Stimulated activated CD8-positive, alpha-beta memory T cell treated with anti-CD3 and anti-CD28 coated beads, Interleukin-4, amount 100 ng/mL, for 24 hours (primary cell): ENCODE data around the gene MEN1.
"Not testable (repeated sequence)": the region's sequence is repeated elsewhere in the genome, so short reads cannot be mapped to it uniquely, and the experiment has no call there.

Experiments
- DNase-seq: peaks from one replicate; pipeline ENCODE4 v3.0.0-alpha.2; 2020; ENCODE audit warnings: low read depth

Gene MEN1

GRCh38 chr11:64832467-64833197 lies 22.3 kb upstream of the MEN1 start:
- DNase-seq, result no peak

- DNase-seq, result no peak
These were observed 21.1 kb upstream of the MEN1 start for GRCh38 chr11:64831411-64831891.

GRCh38 chr11:64829536-64830251 lies 19.3 kb upstream of the MEN1 start:
- no peak for DNase-seq

GRCh38 chr11:64827451-64827839 lies 17.1 kb upstream of the MEN1 start:
- no peak for DNase-seq

- DNase-seq, result no peak
These were observed 16.5 kb upstream of the MEN1 start for GRCh38 chr11:64826578-64827450.

GRCh38 chr11:64826062-64826461 lies 15.7 kb upstream of the MEN1 start:
- DNase-seq, result no peak

- DNase-seq, result no peak
These were observed 13.3 kb upstream of the MEN1 start for GRCh38 chr11:64823568-64824119.

- no peak for DNase-seq
These were observed 7.1 kb upstream of the MEN1 start for GRCh38 chr11:64817476-64817875.

GRCh38 chr11:64815433-64815832 lies 5.1 kb upstream of the MEN1 start:
- DNase-seq, result not testable (repeated sequence)

GRCh38 chr11:64814712-64815187 lies 4.4 kb upstream of the MEN1 start:
- DNase-seq, result no peak

GRCh38 chr11:64813826-64814225 lies 3.5 kb upstream of the MEN1 start:
- DNase-seq, result no peak

- DNase-seq, result no peak
These were observed 531 bp upstream of the MEN1 start for GRCh38 chr11:64810891-64811272.

- no peak for DNase-seq
These were observed 540 bp downstream of the MEN1 start for GRCh38 chr11:64809781-64810241.

- no peak for DNase-seq
These were observed 4.9 kb downstream of the MEN1 start for GRCh38 chr11:64805481-64805880.

- DNase-seq, result no peak
These were observed 5.8 kb downstream of the MEN1 start for GRCh38 chr11:64804346-64805210.

GRCh38 chr11:64803846-64804345 lies 6.5 kb downstream of the MEN1 start:
- DNase-seq, result no peak

- peak; percentile 76 for DNase-seq
These were observed 7.0 kb downstream of the MEN1 start, which contains the start of gene MAP4K2 for GRCh38 chr11:64803158-64803845. Gene MAP4K2, minus strand, starts transcription at chr11:64803214. Its CDS starts 65 bp downstream, at chr11:64803149.

- no peak for DNase-seq
These were observed 7.8 kb downstream of the MEN1 start for GRCh38 chr11:64802370-64803157.
